ENCODE data around the gene C16orf92. TPM values are rescaled to one million over a fixed set of nuclear protein-coding genes. Genes with fewer than 3 reads are reported as not detected.

Gene C16orf92
- total and polyA plus RNA-seq, 2 donors from 2014 or later, result not detected

DNA sequence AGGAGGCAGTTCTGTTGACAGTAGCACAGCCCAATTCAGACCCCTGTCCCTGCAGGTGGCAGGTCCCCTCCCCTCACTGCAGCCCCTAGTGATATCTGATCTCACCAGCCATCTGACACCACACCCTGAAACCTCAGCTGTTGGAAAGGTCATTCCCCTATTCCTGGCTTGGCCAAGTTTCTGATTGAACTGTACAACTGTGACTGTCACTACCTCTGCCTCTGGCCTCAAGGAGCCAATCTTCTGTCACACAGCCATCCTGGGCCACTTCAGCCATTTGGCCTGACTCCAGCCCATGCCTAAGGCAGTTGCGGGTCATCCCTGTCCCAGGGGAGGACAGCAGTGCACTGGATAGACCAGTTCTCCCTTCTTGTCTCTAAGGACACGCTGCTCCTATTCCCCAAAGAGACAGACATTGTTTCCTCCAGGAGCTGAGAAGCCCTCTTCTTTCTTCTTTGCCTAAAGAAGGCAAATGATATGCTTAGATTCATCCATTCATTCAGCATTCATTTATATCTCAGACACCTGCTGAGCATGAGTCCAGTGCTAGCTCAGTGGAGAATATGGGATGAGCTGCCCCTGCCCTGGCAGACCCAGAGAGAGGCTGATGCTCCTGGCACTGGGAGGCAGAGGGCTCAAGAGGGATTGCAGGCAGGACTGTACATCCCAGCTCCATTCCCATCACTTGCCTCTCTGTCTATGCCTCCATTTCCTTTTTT, 38.0 kb downstream of the C16orf92 start:
- DNase-seq, result peak in 2 of 5 donors; percentile 31 to 42
- Histone ChIP-seq H3K27me3 (ENCODE audit: control insufficient read depth, insufficient read depth, low read length) (no peaks in the 10 kb centered on the region), H3K9me3 (ENCODE audit: control insufficient read depth in 2 of 3, insufficient read depth in 1 of 3, low read length in 3 of 3) (no peaks in the 10 kb centered on the region), H3K27ac (ENCODE audit: low read depth in 2 of 2, low read length in 2 of 2) (no peak overlapping the region), H3K4me1 (ENCODE audit: control insufficient read depth in 2 of 3, insufficient read depth in 2 of 3, low read depth in 1 of 3, low read length in 3 of 3) (peaks cover 0 to 13% (median 9%) of the 10 kb centered on the region in 3 donors), H3K4me3 (ENCODE audit: low read length in 3 of 3) (no peak overlapping the region), H3K9ac (ENCODE audit: low read length in 3 of 3) (no peak overlapping the region), H3K36me3 (ENCODE audit: control insufficient read depth in 2 of 3, insufficient read depth in 3 of 3, low read length in 3 of 3) (no peaks in the 10 kb centered on the region)
- intact Hi-C loops (cut with DNase I), result no loop called here
- no peak for FAIRE-seq
- TF ChIP-seq, protein P1, sequence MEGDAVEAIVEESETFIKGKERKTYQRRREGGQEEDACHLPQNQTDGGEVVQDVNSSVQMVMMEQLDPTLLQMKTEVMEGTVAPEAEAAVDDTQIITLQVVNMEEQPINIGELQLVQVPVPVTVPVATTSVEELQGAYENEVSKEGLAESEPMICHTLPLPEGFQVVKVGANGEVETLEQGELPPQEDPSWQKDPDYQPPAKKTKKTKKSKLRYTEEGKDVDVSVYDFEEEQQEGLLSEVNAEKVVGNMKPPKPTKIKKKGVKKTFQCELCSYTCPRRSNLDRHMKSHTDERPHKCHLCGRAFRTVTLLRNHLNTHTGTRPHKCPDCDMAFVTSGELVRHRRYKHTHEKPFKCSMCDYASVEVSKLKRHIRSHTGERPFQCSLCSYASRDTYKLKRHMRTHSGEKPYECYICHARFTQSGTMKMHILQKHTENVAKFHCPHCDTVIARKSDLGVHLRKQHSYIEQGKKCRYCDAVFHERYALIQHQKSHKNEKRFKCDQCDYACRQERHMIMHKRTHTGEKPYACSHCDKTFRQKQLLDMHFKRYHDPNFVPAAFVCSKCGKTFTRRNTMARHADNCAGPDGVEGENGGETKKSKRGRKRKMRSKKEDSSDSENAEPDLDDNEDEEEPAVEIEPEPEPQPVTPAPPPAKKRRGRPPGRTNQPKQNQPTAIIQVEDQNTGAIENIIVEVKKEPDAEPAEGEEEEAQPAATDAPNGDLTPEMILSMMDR (IDR thresholded peaks at IDR 0.05; ENCODE audit: borderline replicate concordance, extremely low read depth, insufficient read depth), result no peak

GRCh38 chr16:30063278-30063892, 40.4 kb downstream of the C16orf92 start:
- intact Hi-C loops (cut with DNase I), result no loop called here
- no peaks in the 10 kb centered on the region for H3K27me3 ChIP-seq (ENCODE audit: control insufficient read depth, insufficient read depth, low read length)
- H3K27ac ChIP-seq (ENCODE audit: low read depth in 2 of 2, low read length in 2 of 2), result peak overlapping the region; percentile 97 to 99
- H3K36me3 ChIP-seq (ENCODE audit: control insufficient read depth in 2 of 3, insufficient read depth in 3 of 3, low read length in 3 of 3), result peaks cover 3 to 16% (median 8%) of the 10 kb centered on the region in 3 donors
- peak overlapping the region in 1 of 3 donors; percentile 91 for H3K4me3 ChIP-seq (ENCODE audit: low read length in 3 of 3)
- H3K9me3 ChIP-seq (ENCODE audit: control insufficient read depth in 2 of 3, insufficient read depth in 1 of 3, low read length in 3 of 3), result no peaks in the 10 kb centered on the region
- peaks cover 0 to 26% (median 15%) of the 10 kb centered on the region in 3 donors for H3K4me1 ChIP-seq (ENCODE audit: control insufficient read depth in 2 of 3, insufficient read depth in 2 of 3, low read depth in 1 of 3, low read length in 3 of 3)
- H3K9ac ChIP-seq (ENCODE audit: low read length in 3 of 3), result peak overlapping the region in 2 of 3 donors; percentile 46 to 97
- no peak for FAIRE-seq
- TF ChIP-seq, protein P1 (IDR thresholded peaks at IDR 0.05; ENCODE audit: borderline replicate concordance, extremely low read depth, insufficient read depth), result no peak
- DNase-seq, result no peak

GRCh38 chr16:30063893-30064728, 41.1 kb downstream of the C16orf92 start:
- H3K4me1 ChIP-seq (ENCODE audit: control insufficient read depth in 2 of 3, insufficient read depth in 2 of 3, low read depth in 1 of 3, low read length in 3 of 3), result peaks cover 0 to 33% (median 18%) of the 10 kb centered on the region in 3 donors
- peaks cover 8 to 23% (median 15%) of the 10 kb centered on the region in 3 donors for H3K36me3 ChIP-seq (ENCODE audit: control insufficient read depth in 2 of 3, insufficient read depth in 3 of 3, low read length in 3 of 3)
- H3K4me3 ChIP-seq (ENCODE audit: low read length in 3 of 3), result peak overlapping the region; percentile 3 to 91 (median 56)
- H3K9ac ChIP-seq (ENCODE audit: low read length in 3 of 3), result peak overlapping the region in 2 of 3 donors; percentile 52 to 97
- H3K9me3 ChIP-seq (ENCODE audit: control insufficient read depth in 2 of 3, insufficient read depth in 1 of 3, low read length in 3 of 3), result no peaks in the 10 kb centered on the region
- DNase-seq (peak; percentile 85 to 93 (median 90)), FAIRE-seq (no peak)
- TF ChIP-seq, protein P1 (IDR thresholded peaks at IDR 0.05; ENCODE audit: borderline replicate concordance, extremely low read depth, insufficient read depth), result peak; percentile 34
- peak overlapping the region; percentile 97 to 99 for H3K27ac ChIP-seq (ENCODE audit: low read depth in 2 of 2, low read length in 2 of 2)
- intact Hi-C loops (cut with DNase I), result no loop called here
- no peaks in the 10 kb centered on the region for H3K27me3 ChIP-seq (ENCODE audit: control insufficient read depth, insufficient read depth, low read length)

Measured in kidney (tissue), 14 donors.